Measurements from ENCODE around the gene HRAS. TPM values are rescaled to one million over a fixed set of nuclear protein-coding genes. Genes with fewer than 3 reads are reported as not detected.
A peak's percentile ranks its signal among the peaks of the same experiment; 100 is the strongest.

The HRAS gene
- total and polyA plus RNA-seq, 2 of the 13 experiments (the other 11 are each of a cell fraction or from before 2014, with no cell fraction given) = 32.9 to 50.0 TPM

GRCh38 chr11:579830-580601 lies 44.6 kb upstream of the HRAS start (continued):
- TF ChIP-seq NR2F1 (CRISPR knock-in tag; IDR thresholded peaks at IDR 0.05) (peak; percentile 38 to 51; a peak in 3 of 4 replicates), MTA1 (CRISPR knock-in tag; IDR thresholded peaks at IDR 0.05; ENCODE audit: borderline replicate concordance) (peak; percentile 86; the same call in 1 of the 2 replicates), BHLHE40 (IDR thresholded peaks at IDR 0.05; ENCODE audit: low read length) (peak; percentile 54; the same call in 1 of the 2 replicates), SP1 (IDR thresholded peaks at IDR 0.05) (no peak), SP1 (CRISPR knock-in tag; IDR thresholded peaks at IDR 0.05) (no peak), ZNF580 (CRISPR knock-in tag; IDR thresholded peaks at IDR 0.05; ENCODE audit: borderline replicate concordance, low read depth) (peak; percentile 11; the same call in 1 of the 2 replicates), TCF7L2 (IDR thresholded peaks at IDR 0.05; ENCODE audit: low read depth, low read length) (no peak), IRF2 (CRISPR knock-in tag; IDR thresholded peaks at IDR 0.05) (no peak; the same call in 1 of the 2 replicates), ZBTB3 (CRISPR knock-in tag; IDR thresholded peaks at IDR 0.05; ENCODE audit: borderline replicate concordance, low read depth) (no peak), SPEN (CRISPR knock-in tag; IDR thresholded peaks at IDR 0.05; ENCODE audit: low read depth) (peak; percentile 79), HDAC1 (CRISPR knock-in tag; IDR thresholded peaks at IDR 0.05) (peak; percentile 75; the same call in 1 of the 2 replicates), SAP130 (CRISPR knock-in tag; IDR thresholded peaks at IDR 0.05; ENCODE audit: low read depth) (peak; percentile 92), ZFY (CRISPR knock-in tag; IDR thresholded peaks at IDR 0.05) (peak; percentile 81), MEIS1 (CRISPR knock-in tag; IDR thresholded peaks at IDR 0.05; ENCODE audit: borderline replicate concordance) (peak; percentile 53; the same call in 1 of the 2 replicates), FLYWCH1 (CRISPR knock-in tag; IDR thresholded peaks at IDR 0.05) (no peak), EZH2 (conservative IDR thresholded peaks at IDR 0.05; ENCODE audit: low read depth, low read length) (no peak), NR2F6 (IDR thresholded peaks at IDR 0.05) (peak; percentile 79), NR2F6 (CRISPR knock-in tag; IDR thresholded peaks at IDR 0.05) (peak; percentile 73), SCMH1 (CRISPR knock-in tag; IDR thresholded peaks at IDR 0.05; ENCODE audit: borderline replicate concordance) (no peak), PHF8 (CRISPR knock-in tag; IDR thresholded peaks at IDR 0.05) (peak; percentile 27; the same call in 1 of the 2 replicates)
- TF ChIP-seq, protein P1, sequence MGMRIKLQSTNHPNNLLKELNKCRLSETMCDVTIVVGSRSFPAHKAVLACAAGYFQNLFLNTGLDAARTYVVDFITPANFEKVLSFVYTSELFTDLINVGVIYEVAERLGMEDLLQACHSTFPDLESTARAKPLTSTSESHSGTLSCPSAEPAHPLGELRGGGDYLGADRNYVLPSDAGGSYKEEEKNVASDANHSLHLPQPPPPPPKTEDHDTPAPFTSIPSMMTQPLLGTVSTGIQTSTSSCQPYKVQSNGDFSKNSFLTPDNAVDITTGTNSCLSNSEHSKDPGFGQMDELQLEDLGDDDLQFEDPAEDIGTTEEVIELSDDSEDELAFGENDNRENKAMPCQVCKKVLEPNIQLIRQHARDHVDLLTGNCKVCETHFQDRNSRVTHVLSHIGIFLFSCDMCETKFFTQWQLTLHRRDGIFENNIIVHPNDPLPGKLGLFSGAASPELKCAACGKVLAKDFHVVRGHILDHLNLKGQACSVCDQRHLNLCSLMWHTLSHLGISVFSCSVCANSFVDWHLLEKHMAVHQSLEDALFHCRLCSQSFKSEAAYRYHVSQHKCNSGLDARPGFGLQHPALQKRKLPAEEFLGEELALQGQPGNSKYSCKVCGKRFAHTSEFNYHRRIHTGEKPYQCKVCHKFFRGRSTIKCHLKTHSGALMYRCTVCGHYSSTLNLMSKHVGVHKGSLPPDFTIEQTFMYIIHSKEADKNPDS (CRISPR knock-in tag; IDR thresholded peaks at IDR 0.05) = 0 out of 2 replicates have a peak, but pooled peaks have one; percentile 25
- TF ChIP-seq, protein P2, sequence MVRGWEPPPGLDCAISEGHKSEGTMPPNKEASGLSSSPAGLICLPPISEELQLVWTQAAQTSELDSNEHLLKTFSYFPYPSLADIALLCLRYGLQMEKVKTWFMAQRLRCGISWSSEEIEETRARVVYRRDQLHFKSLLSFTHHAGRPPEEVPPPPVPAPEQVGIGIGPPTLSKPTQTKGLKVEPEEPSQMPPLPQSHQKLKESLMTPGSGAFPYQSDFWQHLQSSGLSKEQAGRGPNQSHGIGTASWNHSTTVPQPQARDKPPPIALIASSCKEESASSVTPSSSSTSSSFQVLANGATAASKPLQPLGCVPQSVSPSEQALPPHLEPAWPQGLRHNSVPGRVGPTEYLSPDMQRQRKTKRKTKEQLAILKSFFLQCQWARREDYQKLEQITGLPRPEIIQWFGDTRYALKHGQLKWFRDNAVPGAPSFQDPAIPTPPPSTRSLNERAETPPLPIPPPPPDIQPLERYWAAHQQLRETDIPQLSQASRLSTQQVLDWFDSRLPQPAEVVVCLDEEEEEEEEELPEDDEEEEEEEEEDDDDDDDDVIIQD (CRISPR knock-in tag; IDR thresholded peaks at IDR 0.05; ENCODE audit: low read depth) = no peak
- TF ChIP-seq, protein P3, sequence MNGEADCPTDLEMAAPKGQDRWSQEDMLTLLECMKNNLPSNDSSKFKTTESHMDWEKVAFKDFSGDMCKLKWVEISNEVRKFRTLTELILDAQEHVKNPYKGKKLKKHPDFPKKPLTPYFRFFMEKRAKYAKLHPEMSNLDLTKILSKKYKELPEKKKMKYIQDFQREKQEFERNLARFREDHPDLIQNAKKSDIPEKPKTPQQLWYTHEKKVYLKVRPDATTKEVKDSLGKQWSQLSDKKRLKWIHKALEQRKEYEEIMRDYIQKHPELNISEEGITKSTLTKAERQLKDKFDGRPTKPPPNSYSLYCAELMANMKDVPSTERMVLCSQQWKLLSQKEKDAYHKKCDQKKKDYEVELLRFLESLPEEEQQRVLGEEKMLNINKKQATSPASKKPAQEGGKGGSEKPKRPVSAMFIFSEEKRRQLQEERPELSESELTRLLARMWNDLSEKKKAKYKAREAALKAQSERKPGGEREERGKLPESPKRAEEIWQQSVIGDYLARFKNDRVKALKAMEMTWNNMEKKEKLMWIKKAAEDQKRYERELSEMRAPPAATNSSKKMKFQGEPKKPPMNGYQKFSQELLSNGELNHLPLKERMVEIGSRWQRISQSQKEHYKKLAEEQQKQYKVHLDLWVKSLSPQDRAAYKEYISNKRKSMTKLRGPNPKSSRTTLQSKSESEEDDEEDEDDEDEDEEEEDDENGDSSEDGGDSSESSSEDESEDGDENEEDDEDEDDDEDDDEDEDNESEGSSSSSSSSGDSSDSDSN (CRISPR knock-in tag; IDR thresholded peaks at IDR 0.05) = peak; percentile 39; the same call in 1 of the 2 replicates
- TF ChIP-seq, protein P4, sequence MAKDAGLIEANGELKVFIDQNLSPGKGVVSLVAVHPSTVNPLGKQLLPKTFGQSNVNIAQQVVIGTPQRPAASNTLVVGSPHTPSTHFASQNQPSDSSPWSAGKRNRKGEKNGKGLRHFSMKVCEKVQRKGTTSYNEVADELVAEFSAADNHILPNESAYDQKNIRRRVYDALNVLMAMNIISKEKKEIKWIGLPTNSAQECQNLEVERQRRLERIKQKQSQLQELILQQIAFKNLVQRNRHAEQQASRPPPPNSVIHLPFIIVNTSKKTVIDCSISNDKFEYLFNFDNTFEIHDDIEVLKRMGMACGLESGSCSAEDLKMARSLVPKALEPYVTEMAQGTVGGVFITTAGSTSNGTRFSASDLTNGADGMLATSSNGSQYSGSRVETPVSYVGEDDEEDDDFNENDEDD (CRISPR knock-in tag; IDR thresholded peaks at IDR 0.05; ENCODE audit: borderline replicate concordance) = peak; percentile 75; the same call in 1 of the 2 replicates
